Cardiac fibroblast (primary cell): ENCODE data around the gene ZNF157.
"Not testable (repeated sequence)": the region's sequence is repeated elsewhere in the genome, so short reads cannot be mapped to it uniquely, and the experiment has no call there.

Experiments
- DNase-seq, 2 donors: peaks; one replicate each; pipeline versions ENCODE4 v3.0.0 to v3.0.0-alpha.2; 2010; ENCODE audit warnings: low read depth in 2 of 2
- H3K4me3 ChIP-seq, 2 donors: replicated peaks in 1 of 2; 1 replicate in 1 of 2; 2 replicates in 1 of 2; pipeline ENCODE4 v1.5.1; 2011; ENCODE audit warnings: low read depth in 2 of 2, low read length in 2 of 2, mild to moderate bottlenecking in 2 of 2, moderate library complexity in 1 of 2
- TF ChIP-seq, protein P1 (sequence below): IDR thresholded peaks from one replicate; pipeline ENCODE4 v1.5.1; 2011; ENCODE audit warnings: low read depth, mild to moderate bottlenecking, low read length, inconsistent platforms

ZNF157 gene

DNA sequence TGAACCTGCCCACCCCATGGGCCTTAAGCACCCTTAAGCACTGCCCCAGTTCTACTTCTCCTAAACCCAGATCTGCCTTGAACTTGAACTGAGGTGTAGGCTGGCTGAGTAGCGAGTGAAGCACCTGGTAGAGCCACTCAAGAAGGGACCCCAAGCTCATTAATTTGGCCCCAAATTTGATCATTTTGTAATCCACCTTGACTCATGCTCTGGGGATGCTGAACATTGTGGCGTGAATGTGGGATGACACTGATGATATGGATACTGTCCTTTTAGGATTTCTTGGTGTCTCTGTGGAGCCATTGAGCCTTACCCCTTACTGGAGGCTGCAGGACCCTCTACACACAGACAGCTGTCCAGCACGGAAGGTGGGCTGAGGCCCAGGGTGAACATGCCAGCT, at the start of gene ZNF157:
Gene ZNF157 (plus strand): TSS at position 301 of the 400 bp plus-strand sequence. CDS start 91 bp downstream, at position 392.
- no peak for DNase-seq
- TF ChIP-seq, protein P1, sequence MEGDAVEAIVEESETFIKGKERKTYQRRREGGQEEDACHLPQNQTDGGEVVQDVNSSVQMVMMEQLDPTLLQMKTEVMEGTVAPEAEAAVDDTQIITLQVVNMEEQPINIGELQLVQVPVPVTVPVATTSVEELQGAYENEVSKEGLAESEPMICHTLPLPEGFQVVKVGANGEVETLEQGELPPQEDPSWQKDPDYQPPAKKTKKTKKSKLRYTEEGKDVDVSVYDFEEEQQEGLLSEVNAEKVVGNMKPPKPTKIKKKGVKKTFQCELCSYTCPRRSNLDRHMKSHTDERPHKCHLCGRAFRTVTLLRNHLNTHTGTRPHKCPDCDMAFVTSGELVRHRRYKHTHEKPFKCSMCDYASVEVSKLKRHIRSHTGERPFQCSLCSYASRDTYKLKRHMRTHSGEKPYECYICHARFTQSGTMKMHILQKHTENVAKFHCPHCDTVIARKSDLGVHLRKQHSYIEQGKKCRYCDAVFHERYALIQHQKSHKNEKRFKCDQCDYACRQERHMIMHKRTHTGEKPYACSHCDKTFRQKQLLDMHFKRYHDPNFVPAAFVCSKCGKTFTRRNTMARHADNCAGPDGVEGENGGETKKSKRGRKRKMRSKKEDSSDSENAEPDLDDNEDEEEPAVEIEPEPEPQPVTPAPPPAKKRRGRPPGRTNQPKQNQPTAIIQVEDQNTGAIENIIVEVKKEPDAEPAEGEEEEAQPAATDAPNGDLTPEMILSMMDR, result no peak
- H3K4me3 ChIP-seq, result no peak within 1 kb of the TSS

DNA sequence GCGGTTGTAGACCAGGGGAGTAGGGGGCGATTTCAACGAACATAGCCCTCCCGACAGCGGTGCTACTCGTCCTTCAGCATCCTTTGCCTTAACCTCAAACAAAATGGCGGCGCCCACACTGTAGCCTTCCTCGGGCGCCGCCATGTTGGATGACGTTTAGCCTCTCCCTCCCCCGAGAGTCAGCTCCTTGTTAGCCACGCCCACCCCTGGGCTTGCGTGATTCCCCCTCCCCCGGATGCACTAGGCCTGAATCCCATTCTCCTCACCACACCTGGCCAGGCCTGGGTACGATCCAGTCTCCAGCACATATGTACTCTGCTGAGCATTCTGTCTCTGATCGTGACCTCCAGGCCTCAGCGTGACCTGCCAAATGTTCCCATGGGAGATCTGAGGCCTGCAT, 49.0 kb upstream of the ZNF157 start:
- peak; percentile 63 to 71 for DNase-seq
- TF ChIP-seq, protein P1, result no peak
- H3K4me3 ChIP-seq, result no peak overlapping the region

DNA sequence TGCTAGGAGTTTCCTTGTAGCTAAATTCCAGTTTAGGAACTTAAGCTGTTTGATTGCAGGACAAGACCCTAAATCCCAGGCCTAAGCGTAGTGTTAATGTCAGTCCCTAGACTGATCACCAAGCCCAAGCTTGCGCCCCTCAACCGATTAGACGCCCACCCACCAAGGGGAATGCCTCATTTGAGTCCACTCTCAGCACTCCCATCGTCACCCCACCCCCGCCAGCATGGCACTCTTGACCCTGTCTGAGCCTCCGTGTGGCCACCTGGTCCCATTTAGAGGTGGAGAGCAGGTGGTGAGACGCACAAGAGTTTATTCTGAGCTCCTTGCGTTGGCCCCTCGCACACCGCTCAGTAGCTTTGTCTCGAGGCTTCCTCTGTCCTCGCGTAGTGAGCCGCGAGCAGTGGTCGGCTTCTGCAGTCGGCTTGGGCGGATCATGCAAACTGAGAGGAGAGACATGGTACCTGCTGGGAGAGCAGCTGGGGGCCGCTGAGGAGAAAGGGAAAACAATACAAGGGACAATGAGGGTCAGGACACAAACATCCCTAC, 48.5 kb upstream of the ZNF157 start:
- no peak overlapping the region for H3K4me3 ChIP-seq
- DNase-seq, result no peak
- TF ChIP-seq, protein P1, result no peak

DNA sequence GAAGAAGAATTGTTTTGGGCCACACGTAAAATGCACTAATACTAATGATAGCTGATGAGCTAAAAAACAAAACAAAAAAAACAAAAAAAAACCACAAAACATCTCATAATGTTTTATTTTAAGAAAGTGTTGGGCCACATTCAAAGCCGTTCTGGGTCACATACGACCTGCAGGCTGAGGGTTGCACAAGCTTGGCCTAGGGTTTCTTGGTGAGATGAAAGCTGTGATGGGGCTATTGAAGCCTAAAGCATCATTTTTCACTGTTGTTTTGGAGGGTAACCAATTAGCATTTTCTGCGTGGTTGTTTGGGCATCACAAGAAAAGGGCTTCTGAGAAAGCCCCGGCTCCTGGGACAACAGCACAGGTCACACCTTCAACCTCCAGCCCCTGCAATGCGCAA, 42.5 kb upstream of the ZNF157 start:
- DNase-seq, result no peak
- TF ChIP-seq, protein P1, result no peak
- H3K4me3 ChIP-seq, result no peak overlapping the region

DNA sequence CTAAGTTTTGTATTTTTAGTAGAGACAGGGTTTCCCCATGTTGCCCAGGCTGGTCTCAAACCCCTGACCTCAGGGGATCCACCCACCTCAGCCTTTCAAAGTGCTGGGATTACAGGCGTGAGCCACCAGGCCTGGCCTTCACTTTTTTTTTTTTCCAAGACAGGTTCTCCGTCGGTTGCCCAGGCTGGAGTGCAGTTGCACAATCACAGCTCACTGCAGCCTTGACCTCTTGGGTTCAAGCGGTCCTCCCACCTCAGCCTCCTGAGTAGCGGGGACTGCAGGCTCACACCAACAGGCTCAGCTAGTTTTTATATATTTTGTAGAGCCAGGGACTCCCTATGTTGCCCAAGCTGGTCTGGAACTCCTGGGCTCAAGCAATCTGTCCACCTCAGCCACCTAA, 37.6 kb upstream of the ZNF157 start:
- DNase-seq, H3K4me3 ChIP-seq: not testable (repeated sequence)

DNA sequence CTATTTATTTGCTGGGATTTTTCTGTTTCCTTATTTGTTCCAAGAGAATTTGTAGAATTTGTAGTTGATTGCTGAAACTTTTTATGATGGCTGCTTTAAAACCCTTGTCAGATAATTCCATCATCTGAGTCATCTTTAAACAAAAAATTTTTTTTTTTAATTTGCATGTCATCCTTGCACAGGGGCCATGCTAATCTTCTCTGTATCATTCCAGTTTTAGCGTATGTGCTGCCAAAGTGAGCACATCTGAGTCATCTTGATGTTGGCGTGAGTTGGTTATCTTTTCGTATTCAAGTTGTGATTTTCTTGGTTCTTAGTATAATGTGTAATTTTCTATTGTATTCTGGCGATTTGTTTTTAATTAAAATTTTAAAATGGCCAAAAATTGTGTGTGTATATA, 18.7 kb upstream of the ZNF157 start:
- TF ChIP-seq, protein P1, result no peak
- peak; percentile 23 to 63 for DNase-seq
- no peak overlapping the region for H3K4me3 ChIP-seq

DNA sequence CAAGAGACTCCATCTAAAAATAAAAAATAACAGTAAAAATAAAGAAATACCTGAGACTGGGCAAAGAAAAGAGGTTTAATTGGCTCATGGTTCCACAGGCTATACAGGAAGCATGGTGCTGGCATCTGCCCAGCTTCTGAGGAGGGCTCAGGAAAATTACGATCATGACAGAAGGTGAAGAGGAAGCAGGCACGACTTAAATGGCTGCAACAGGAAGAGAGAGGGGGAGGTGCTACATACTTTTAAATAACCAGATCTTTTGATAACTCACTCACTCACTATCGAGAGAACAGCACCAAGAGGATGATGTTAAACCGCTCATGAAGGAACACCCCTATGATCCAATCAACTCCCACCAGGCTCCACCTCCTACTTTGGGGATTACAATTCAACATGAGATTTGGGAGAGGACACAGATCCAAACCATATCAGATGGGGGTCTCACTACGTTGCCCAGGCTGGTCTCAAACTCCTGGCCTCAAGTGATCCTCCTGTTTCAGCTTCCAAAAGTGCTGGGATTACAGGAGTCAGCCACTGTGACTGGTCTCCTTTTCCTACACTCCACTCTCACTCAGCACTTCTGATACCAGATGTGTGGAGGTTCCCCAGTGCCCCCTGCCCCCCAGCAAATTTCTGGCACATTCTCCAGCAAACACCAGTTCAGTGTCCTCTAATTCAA, 11.9 kb upstream of the ZNF157 start:
- DNase-seq, result peak in 1 of 2 donors; percentile 1
- TF ChIP-seq, protein P1, result no peak
- H3K4me3 ChIP-seq, result no peak overlapping the region
